DND-41 (cell line): ENCODE results near the gene AFAP1.

Experiments used
- ATAC-seq: fragments of 200-7000 bp; cut with Tn5 transposase; 3 replicates; pipeline ENCODE4 v1.9.1; 2021; ENCODE audit warnings: low read depth; ENCODE audit not compliant: insufficient read depth
- DNase-seq: peaks from one replicate; pipeline ENCODE4 v3.0.0-alpha.2; 2020
- H2AFZ ChIP-seq: 2 replicates; pipeline ENCODE4 v1.6.0; 2012; ENCODE audit warnings: low read depth, low read length
- H3K27ac ChIP-seq: 2 replicates; pipeline ENCODE4 v1.5.1; 2012; ENCODE audit warnings: low read length, inconsistent platforms
- H3K27me3 ChIP-seq: fragments of 200-600 bp; sonication (generic); 2 replicates; pipeline ENCODE4 v1.6.0; 2012; ENCODE audit warnings: low read length, mild to moderate bottlenecking, inconsistent platforms; ENCODE audit not compliant: insufficient read depth, poor library complexity
- H3K36me3 ChIP-seq: 2 replicates; pipeline ENCODE4 v1.5.1; 2012; ENCODE audit warnings: low read length, inconsistent platforms; ENCODE audit not compliant: insufficient read depth
- H3K4me1 ChIP-seq: 2 replicates; pipeline ENCODE4 v1.5.1; 2012; ENCODE audit warnings: mild to moderate bottlenecking, low read length; ENCODE audit not compliant: insufficient read depth
- H3K4me2 ChIP-seq: 2 replicates; pipeline ENCODE4 v1.6.0; 2012; ENCODE audit warnings: mild to moderate bottlenecking, moderate library complexity, low read length, inconsistent platforms; ENCODE audit not compliant: insufficient read depth
- H3K4me3 ChIP-seq, 2 experiments: fragments of 200-600 bp in 1 of 2; shearing (Covaris generic) in 1 of 2; 2 replicates each; pipeline ENCODE4 v1.5.1; 2012 to 2016; ENCODE audit warnings: inconsistent platforms in 2 of 2, low read length in 2 of 2, mild to moderate bottlenecking in 2 of 2, low read depth in 1 of 2, moderate library complexity in 1 of 2
- H3K79me2 ChIP-seq: 2 replicates; pipeline ENCODE4 v1.6.0; 2012; ENCODE audit warnings: low read length, inconsistent platforms; ENCODE audit not compliant: insufficient read depth
- H3K9ac ChIP-seq: 2 replicates; pipeline ENCODE4 v1.6.0; 2012; ENCODE audit warnings: low read depth, mild to moderate bottlenecking, inconsistent platforms, low read length, moderate library complexity
- H3K9me3 ChIP-seq: 2 replicates; pipeline ENCODE4 v1.5.1; 2012; ENCODE audit warnings: low read length, moderate library complexity, mild to moderate bottlenecking, inconsistent platforms; ENCODE audit not compliant: insufficient read depth, severe bottlenecking
- H4K20me1 ChIP-seq: 2 replicates; pipeline ENCODE4 v1.6.0; 2012; ENCODE audit warnings: low read length; ENCODE audit not compliant: insufficient read depth
- EZH2 ChIP-seq: IDR thresholded peaks from 3 replicates; pipeline ENCODE4 v1.6.1; 2012; ENCODE audit warnings: borderline replicate concordance, low read depth, mild to moderate bottlenecking, moderate library complexity, low read length, inconsistent platforms; ENCODE audit not compliant: severe bottlenecking
- TF ChIP-seq, protein P1 (sequence below): IDR thresholded peaks from 2 replicates; pipeline ENCODE4 v1.5.1; 2012; ENCODE audit warnings: borderline replicate concordance, low read length, moderate library complexity, mild to moderate bottlenecking; ENCODE audit not compliant: poor library complexity, severe bottlenecking; ENCODE audit errors: extremely low read depth

AFAP1 gene

DNA sequence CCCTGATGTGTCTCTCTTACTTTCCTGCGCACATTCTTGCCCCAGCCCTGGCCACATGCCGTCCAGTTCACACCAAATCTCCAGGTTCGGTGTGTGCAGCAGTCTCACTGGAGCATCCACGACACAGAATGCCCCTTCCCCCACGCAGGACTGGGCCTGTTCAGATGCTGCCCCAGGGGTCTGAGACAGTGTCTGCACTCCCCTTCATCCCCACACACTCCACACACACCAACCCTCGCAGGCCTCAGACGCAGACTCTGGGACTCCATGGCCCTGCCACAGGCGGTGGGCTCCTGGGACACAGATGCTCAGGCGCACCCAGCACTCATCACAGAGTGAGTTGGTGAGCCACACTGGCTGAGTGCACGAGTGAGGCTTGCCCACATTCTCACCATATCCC lies 83.9 kb downstream of the AFAP1 start:
- no peaks in the 10 kb centered on the region for H3K79me2 ChIP-seq
- no peaks in the 10 kb centered on the region for H3K9me3 ChIP-seq
- no peak overlapping the region for H3K4me2 ChIP-seq
- no peak overlapping the region for H3K9ac ChIP-seq
- no peak for DNase-seq
- no peak overlapping the region for H3K27ac ChIP-seq
- TF ChIP-seq, protein P1, sequence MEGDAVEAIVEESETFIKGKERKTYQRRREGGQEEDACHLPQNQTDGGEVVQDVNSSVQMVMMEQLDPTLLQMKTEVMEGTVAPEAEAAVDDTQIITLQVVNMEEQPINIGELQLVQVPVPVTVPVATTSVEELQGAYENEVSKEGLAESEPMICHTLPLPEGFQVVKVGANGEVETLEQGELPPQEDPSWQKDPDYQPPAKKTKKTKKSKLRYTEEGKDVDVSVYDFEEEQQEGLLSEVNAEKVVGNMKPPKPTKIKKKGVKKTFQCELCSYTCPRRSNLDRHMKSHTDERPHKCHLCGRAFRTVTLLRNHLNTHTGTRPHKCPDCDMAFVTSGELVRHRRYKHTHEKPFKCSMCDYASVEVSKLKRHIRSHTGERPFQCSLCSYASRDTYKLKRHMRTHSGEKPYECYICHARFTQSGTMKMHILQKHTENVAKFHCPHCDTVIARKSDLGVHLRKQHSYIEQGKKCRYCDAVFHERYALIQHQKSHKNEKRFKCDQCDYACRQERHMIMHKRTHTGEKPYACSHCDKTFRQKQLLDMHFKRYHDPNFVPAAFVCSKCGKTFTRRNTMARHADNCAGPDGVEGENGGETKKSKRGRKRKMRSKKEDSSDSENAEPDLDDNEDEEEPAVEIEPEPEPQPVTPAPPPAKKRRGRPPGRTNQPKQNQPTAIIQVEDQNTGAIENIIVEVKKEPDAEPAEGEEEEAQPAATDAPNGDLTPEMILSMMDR = no peak
- TF ChIP-seq EZH2 = no peak
- no peaks in the 10 kb centered on the region for H4K20me1 ChIP-seq
- H2AFZ ChIP-seq = no peak overlapping the region
- no peak overlapping the region for H3K4me3 ChIP-seq
- H3K4me1 ChIP-seq = no peaks in the 10 kb centered on the region
- ATAC-seq = no peak
- H3K27me3 ChIP-seq = no peaks in the 10 kb centered on the region
- H3K36me3 ChIP-seq = no peaks in the 10 kb centered on the region

GRCh38 chr4:7854697-7855370 lies 84.8 kb downstream of the AFAP1 start:
- no peaks in the 10 kb centered on the region for H4K20me1 ChIP-seq
- DNase-seq = no peak
- H2AFZ ChIP-seq = no peak overlapping the region
- TF ChIP-seq, protein P1 = no peak
- TF ChIP-seq EZH2 = no peak
- H3K27me3 ChIP-seq = no peaks in the 10 kb centered on the region
- no peaks in the 10 kb centered on the region for H3K79me2 ChIP-seq
- no peaks in the 10 kb centered on the region for H3K36me3 ChIP-seq
- H3K27ac ChIP-seq = no peak overlapping the region
- ATAC-seq = peak; percentile 48; the same call in 2 of the 3 replicates
- no peak overlapping the region for H3K9ac ChIP-seq
- H3K9me3 ChIP-seq = no peaks in the 10 kb centered on the region
- no peak overlapping the region for H3K4me3 ChIP-seq
- H3K4me1 ChIP-seq = no peaks in the 10 kb centered on the region
- no peak overlapping the region for H3K4me2 ChIP-seq

DNA sequence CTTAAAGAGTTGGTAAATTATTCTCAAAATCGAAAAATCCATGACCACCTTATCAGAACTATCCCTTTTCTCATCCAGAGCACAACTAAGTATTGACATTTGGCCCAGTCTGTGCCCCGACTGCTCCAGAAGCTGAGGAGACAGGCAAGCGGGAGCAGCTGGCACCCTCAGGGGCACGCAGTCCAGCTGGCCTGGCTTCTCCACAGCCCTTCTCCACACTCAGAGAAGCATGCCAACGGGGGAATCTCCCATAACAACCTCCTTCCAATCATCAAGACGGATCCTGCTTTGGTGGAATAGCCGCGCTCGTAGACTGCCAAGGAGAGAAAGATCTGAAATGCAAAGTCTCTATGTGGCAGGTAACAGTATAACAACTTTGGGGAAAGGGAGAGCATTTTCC lies 85.4 kb downstream of the AFAP1 start:
- H4K20me1 ChIP-seq = no peaks in the 10 kb centered on the region
- no peaks in the 10 kb centered on the region for H3K79me2 ChIP-seq
- no peak overlapping the region for H2AFZ ChIP-seq
- H3K4me1 ChIP-seq = no peaks in the 10 kb centered on the region
- H3K36me3 ChIP-seq = no peaks in the 10 kb centered on the region
- no peak overlapping the region for H3K4me3 ChIP-seq
- no peaks in the 10 kb centered on the region for H3K27me3 ChIP-seq
- H3K4me2 ChIP-seq = no peak overlapping the region
- no peak overlapping the region for H3K9ac ChIP-seq
- TF ChIP-seq, protein P1 = no peak
- no peak for TF ChIP-seq EZH2
- no peak overlapping the region for H3K27ac ChIP-seq
- no peaks in the 10 kb centered on the region for H3K9me3 ChIP-seq
- ATAC-seq (no peak), DNase-seq (no peak)
